Measurements from ENCODE around the gene TMIGD2.

- TF ChIP-seq CTCF (conservative IDR thresholded peaks at IDR 0.05; ENCODE audit: low read depth, low read length): no peak
- no peak for TF ChIP-seq EZH2 (IDR thresholded peaks at IDR 0.05; ENCODE audit: borderline replicate concordance, low read depth, low read length, poor library complexity, severe bottlenecking)
These were observed 23.0 kb downstream of the TMIGD2 start for GRCh38 chr19:4279267-4279529.
